HepG2 (cell line): ENCODE results near the gene SMIM14.

ENCODE experiments used
- ATF3 ChIP-seq: sonication (generic); formaldehyde crosslinking; IDR thresholded peaks from 2 replicates; pipeline ENCODE4 v1.4.0; 2020; ENCODE audit warnings: missing genetic modification reagents
- BCL3 ChIP-seq: sonication (generic); formaldehyde crosslinking; IDR thresholded peaks from 2 replicates; pipeline ENCODE4 v1.5.1; 2020; ENCODE audit warnings: mild to moderate bottlenecking, missing genetic modification reagents, moderate library complexity
- CTCF ChIP-seq: sonication (generic); formaldehyde crosslinking; IDR thresholded peaks from 2 replicates; pipeline ENCODE4 v1.5.0; 2020; ENCODE audit warnings: mild to moderate bottlenecking, missing genetic modification reagents, moderate library complexity
- NPAS2 ChIP-seq: sonication (generic); formaldehyde crosslinking; IDR thresholded peaks from 2 replicates; pipeline ENCODE4 v1.8.0; 2022; ENCODE audit warnings: mild to moderate bottlenecking, missing genetic modification reagents, borderline replicate concordance
- SALL2 ChIP-seq: sonication (generic); formaldehyde crosslinking; IDR thresholded peaks from 2 replicates; pipeline ENCODE4 v1.8.1; 2023; ENCODE audit warnings: mild to moderate bottlenecking, missing genetic modification reagents, inconsistent platforms
- SP1 ChIP-seq, 2 experiments: fragments of 450-650 bp in 1 of 2; sonication (generic) in 1 of 2; formaldehyde crosslinking in 1 of 2; IDR thresholded peaks; 2 replicates each; pipeline versions ENCODE4 v1.4.0 to v1.6.1; 2016 to 2020; ENCODE audit warnings: missing genetic modification reagents in 1 of 2
- ZBTB20 ChIP-seq: sonication (generic); formaldehyde crosslinking; IDR thresholded peaks from 2 replicates; pipeline ENCODE4 v1.8.1; 2023; ENCODE audit warnings: missing genetic modification reagents, low read depth, mild to moderate bottlenecking, borderline replicate concordance
- ZNF557 ChIP-seq: sonication (generic); formaldehyde crosslinking; IDR thresholded peaks from 2 replicates; pipeline ENCODE4 v1.4.0; 2020; ENCODE audit warnings: missing genetic modification reagents
- ZNF562 ChIP-seq: sonication (generic); formaldehyde crosslinking; IDR thresholded peaks from 2 replicates; pipeline ENCODE4 v1.8.0; 2022; ENCODE audit warnings: missing genetic modification reagents, borderline replicate concordance

- TF ChIP-seq BCL3: no peak
- TF ChIP-seq SALL2 (CRISPR knock-in tag): no peak
- TF ChIP-seq ZBTB20: no peak
- no peak for TF ChIP-seq NPAS2
- TF ChIP-seq CTCF: no peak
- no peak for TF ChIP-seq ZNF562 (CRISPR knock-in tag)
- no peak for TF ChIP-seq ZNF557 (CRISPR knock-in tag)
- TF ChIP-seq ATF3: no peak
- no peak for TF ChIP-seq SP1 (IDR thresholded peaks at IDR 0.05)
- TF ChIP-seq SP1 (CRISPR knock-in tag; IDR thresholded peaks at IDR 0.05): no peak
Observed at GRCh38 chr4:39571504-39571903, 67.2 kb downstream of the SMIM14 start.
